CD4-positive, alpha-beta T cell treated with Interferon alpha-2 for 1 hour (primary cell): Measurements from ENCODE around the gene HDHD2.

Experiments used
- DNase-seq, 2 donors: peaks; one replicate each; pipeline ENCODE4 v3.0.0-alpha.2; 2020 to 2022

HDHD2 gene

DNA sequence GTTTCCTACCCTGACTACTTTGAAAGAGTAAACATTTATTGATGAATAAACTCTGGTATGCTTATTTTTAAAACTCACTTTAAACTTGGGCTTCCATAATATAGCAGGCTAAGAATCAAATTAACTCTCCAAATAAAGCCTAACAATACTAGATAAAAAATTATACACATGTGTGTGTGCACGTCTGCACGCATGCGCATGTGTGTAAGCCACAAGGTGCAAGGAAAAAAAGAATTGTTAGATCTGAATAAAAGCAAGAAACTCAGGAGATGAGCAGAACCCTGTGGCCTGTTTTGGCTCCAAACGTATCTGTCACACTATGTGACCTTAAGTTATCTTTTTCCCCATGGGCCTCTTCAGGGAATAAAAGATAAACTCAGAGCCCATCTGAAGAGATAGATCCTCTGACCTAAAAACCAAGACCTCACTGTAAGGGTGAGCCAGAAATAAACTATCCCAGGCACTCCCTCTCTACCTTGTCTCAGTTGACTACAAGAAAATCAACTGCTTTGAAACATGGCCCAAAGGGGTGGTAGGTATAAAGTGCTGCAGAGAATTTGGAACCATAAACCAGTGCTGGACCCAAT lies 6.3 kb downstream of the HDHD2 start:
- DNase-seq: no peak

DNA sequence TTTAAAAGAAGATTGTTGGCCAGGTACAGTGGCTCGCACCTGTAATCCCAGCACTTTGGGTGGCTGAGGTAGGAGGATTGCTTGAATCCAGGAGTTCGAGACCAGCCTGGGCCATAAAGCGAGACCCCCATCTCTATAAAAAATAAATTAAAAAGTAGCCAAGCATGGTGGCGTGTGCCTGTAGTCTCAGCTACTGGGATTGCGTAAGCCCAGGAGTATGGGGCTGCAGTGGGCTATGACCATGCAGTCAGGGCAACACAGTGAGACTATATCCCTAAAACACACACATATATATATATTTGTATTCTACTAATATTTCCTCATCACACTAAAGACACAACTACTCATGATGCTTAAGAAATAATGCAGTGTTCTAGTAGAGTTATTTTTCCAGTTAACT lies 7.1 kb downstream of the HDHD2 start:
- DNase-seq: no peak

DNA sequence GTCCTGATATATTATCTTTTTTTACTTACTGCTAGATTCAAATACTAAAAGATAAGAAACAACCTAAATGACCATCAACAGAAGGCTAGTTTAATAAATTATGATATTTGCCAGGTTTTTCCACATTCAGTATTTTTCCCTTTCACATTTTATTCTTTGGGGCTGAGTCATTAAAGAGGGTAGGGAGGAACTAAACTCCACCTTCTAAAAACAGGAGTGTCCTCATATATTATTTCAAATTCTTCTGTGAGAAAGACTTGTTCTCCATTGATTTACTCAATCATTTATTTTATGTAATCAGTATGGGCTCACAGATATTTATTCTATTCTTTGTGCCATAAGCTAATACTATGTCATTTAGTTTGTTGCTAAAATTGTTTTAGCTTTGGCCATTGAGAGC lies 9.0 kb downstream of the HDHD2 start:
- no peak for DNase-seq

DNA sequence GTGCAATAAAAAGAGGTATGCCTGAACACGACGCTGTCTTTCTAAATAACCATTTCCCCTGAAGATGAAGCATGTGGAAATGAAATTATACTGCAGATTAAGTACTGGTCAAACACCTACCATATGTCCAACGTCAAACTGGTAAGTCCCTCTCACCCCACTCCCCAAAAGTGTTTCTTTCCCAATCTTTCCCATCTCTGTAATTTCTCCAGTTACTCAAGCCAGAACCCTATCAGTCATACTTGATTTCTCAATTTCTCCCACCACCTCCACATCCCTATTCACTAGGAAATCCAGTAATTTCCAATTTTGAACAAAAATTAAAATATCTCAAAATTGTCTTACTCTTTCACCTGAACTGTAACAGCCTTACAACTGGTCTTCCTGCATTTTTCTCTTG lies 29.2 kb downstream of the HDHD2 start:
- DNase-seq: no peak

DNA sequence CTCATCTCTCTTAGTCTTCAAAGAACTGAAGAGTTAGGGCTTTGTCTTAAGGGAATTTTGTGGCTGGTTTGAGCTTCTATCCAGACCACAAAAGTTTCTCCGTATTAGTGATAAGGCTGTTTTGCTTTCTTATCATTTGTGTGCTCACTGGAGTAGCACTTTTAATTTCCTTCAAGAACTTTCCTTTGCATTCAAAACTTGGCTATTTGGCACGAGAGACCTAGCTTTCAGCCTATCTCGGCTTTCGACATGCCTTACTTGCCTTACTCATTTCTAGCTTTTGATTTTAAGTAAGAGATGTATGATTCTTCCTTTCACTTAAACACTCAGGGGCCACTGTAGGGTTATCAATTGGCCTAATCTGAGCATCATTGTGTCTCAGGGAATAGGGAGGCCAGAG lies 29.9 kb downstream of the HDHD2 start:
- DNase-seq: no peak

DNA sequence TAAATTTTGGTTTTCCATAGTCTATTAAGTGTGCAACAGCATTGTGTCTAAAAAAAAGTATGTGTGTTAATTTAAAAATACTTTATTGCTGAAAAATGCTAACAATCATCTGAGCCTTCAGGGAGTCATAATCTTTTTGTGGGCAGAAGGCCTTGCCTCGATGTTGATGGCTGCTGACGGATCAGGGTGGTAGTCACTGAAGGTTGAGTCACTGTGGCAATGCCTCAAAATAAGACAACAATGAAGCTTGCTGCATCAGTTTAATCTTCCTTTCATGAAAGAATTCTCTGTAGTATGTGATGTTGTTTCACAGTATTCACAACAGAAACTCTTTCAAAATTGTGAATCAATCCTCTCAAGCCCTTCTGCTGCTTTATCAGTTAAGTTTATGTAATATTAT lies 31.3 kb downstream of the HDHD2 start:
- no peak for DNase-seq

DNA sequence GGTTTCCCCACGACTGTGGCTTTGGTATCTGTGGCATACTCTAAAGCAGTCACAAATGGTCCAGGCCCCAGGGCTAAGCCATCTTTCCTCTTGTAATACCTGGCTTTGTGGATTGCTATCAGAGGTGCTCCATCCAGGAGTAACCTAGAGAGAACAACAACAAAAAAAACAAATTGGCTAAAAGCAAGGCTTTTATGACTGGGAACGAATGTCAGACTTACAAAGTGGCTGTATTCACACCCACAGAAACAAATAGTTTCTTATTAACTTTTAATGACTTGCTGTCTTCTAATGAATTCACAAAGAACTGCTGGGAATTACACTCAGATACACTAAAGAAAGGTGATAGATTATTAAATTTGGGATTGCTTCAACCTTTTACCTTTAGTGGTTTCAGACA lies 35.1 kb downstream of the HDHD2 start:
- DNase-seq: no peak

DNA sequence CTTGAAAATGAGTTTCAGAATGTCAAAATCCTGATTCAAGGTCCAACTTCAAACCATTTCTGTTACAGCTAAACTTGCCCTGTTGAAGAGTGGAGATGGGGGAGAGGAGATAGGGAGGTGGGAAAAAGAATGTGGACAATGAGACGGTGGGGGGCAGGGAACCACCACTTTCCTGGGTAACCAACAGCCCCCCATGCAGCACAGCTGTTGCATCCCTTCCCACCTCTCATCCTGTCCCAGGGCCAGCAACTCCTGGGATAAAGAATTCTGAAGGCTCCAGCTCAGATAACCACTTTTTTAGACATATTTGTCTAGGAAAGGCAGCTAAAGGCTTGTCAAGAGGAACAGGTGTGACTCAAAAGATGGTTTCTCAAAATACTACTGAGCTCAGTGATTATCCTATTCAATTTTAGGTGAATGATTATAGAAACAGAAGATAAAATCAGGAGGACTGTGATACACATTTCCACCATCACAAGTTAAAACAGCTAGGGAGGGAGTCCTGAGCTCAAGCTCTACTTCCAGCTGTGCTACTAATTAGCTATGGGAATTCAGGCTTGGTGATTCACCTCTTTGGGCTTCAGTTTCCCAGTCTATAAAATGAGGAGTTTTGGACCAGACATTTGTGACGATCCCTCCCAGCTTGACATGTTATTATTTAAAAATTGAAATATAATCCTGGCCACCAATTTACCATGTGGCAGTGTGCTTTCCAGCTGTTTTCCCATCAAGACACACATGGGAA lies 36.3 kb downstream of the HDHD2 start:
- DNase-seq: no peak

DNA sequence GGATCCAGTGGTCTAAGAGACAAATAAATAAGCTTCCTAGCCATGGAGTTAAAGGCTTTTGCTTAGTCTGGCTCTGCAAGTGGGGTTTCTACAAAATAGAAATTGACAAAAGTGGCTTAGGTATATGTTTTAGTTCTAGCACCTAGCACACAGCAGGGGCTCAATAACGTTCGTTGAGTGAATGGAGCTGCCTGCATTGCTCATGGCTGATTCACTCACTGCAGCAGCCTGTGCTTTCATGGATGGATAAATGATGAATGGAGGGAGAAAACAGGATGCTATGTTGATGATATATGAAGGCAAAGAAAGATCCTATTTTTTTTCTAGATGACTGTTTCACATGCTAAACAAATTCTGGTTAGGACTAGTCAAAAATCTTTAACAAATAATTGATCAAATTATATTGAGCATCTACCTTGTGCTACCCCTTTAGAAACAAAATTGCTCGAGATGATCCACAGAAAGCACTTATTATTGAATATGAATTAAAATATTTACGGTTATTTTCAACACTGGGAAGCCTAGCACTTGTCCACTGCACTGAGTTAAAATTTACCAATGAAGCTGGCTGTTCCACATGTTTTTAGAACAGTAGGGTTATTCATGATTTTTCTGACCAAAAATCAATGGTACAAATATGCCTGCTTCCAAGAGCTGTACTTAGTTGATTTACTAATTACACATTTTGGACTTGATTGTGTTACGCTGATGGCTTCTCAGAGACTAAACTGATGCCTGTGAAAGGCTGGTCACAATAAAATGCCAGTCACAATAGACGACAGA lies 39.6 kb downstream of the HDHD2 start:
- DNase-seq: no peak

DNA sequence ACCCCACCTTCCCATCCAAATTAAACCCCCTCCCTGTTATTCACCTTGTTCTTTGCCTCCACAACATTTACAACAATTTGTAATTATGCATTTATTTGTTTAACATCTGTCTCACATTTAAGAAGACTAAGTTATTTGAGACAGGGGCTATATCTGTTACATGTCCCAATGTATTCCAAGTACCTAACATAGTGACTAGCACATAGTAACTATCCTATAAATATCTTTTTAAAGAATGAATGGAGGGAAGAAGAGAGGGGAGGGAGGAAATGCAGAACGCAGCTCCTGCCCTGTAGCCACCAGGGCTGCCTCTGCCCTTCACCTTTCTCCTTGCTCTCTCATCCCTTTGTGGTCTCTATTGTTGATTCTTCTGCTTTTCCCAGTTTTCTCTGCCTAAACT lies 40.6 kb downstream of the HDHD2 start:
- DNase-seq: no peak

DNA sequence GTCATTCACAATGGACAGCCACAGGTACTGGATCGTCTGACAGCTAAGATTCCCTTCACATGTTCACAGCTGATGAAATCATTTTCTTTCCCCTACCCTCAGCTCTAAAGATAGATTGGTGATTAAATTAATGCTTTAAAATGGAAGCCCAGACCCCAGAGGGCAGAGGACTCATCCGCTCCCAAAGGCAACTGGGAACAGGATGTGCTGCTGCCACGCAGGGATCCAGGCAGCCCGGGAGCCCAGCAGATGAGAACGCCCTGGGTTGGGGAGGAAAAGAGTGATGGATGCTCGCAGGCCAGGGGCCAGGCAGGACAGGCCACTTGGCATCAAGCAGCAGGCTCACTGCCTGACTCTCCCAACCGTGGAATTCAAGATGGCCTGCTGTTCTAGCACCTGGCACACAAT lies 41.3 kb downstream of the HDHD2 start:
- DNase-seq: no peak

DNA sequence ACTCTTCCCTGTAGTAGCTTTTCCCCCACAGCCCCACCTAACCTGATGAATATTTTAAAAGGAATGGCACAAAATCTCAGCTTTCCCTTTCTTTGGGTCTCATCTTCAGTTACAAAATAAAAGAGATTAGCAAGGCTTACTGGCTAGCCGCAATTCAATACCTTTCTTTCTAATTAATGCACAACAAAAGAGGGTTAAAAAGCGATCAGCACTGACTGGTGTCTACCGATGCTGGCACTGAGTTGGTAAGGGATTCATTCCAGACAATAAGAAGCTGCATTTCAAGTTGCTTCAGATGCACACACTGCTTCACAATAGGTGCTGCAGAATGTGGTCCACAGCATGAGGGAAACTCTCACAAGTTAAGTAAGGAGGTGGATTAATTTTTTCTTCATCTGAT lies 41.9 kb downstream of the HDHD2 start:
- DNase-seq: no peak

DNA sequence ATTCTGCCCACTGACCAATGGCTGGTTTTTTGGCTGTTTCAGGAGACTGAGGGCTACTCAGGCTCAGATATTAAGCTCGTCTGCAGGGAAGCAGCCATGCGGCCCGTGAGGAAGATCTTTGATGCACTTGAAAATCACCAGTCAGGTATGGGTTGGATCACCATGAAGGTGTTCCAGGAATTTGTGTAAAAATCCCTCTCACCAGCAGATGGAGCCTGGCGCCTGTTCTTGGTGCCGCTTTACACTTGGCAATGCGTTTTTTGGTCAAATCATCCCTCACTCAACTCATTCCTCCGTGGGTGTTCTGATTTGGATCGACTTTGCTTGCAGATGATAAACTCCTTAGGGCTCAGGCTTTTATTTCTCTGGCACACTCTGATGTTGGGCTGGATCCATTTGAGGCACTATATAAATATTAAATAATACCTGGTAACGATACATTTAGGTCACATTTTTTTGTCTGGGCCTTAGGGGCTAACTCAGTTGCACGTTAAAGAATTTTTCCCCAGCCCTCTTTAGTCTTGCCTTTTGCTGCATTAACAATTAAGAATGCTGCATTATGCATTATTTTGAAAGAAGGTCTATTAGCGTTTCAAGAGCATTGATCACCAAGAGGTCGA lies 50.0 kb downstream of the HDHD2 start:
- peak; percentile 32 to 68 for DNase-seq

DNA sequence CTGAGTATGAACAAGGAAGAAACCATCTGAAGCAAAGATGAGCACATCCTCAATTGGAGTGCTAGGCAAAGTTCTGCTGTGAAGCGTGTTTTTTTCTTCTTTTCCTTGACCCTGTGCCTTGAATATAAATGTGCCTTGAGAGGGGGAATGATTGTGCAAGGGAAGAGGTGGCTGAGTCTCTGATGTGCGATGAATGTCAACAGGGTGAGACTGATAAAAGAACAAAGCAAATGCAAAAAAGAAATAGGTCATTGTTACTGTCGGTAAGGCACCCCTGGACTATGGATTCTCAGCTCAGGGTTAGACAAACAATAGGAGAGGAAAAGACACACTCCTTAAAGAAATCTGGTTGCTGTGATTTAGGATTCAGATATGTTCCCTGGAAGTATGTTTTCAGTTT lies 54.5 kb downstream of the HDHD2 start:
- DNase-seq: no peak

DNA sequence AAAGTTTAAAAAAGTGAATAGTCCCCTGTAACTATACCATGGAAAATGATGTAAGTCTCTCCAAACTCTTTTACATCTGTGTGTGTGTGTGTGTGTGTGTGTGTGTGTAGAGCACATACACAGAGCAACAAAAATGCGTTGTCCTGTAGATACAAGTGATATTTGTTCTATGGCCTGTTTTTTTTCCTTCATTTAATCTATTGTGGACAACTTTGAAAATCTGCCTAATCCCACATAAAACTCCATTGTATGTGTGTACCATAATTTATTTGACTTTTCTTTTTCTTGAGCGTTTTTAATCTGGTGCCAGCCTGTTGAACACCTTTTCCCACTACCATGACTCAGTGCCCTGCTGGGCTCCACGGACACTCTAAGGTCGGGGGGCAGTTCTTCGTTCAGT lies 62.6 kb downstream of the HDHD2 start:
- no peak for DNase-seq

DNA sequence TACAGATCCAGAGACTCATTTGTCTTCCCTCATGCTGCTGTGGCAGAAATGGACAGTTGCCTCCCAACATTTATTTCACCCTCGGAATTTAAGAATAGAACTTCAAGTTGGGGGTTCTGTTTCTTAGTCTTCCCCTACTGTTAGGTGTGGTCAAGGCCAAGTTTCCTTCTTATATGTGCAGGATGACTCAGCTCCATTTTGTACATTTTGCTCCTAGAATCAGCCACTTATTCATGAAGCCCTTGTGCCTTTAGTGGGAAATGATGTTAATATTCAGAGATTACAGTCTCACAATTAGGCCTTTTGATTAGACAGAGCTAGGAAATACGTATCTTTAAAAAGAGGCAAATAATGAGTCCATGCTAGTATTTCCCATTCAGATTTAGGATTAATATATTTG lies 68.7 kb downstream of the HDHD2 start:
- DNase-seq: no peak

DNA sequence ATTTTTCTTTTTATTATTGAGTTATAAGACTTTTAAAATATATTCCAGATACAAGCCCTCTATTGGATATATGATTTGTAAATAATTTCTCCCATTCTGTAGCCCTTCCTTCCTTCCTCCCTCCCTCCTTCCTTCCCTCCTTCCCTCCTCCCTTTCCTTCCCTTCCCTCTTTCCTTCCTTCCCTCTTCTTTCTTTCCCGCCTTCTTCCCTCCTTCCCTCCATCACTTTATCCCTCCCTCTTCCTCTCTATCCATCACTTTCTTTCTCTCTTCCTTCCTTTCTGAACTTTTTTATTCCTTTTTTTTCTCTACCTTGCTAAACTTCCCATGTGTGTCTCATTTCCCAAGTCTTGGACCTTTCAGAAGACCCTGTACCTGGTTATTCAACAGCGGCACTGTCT lies 69.4 kb downstream of the HDHD2 start:
- no peak for DNase-seq

DNA sequence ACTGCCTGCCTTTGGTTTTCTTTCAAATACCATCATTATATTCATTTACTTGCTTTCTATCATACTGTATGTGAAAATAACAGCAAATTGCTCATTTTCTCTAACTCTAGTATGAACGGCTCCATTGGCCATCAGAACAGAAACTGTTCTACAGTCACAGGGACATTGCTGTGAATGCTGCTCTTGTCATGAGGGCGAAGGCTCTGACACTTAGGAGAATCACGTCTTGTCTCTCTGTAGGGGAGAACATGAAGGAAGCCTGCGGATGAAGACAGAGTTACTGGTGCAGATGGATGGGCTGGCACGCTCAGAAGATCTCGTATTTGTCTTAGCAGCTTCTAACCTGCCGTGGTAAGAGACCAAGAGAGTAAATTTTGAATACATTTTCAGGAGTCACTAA lies 73.2 kb downstream of the HDHD2 start:
- no peak for DNase-seq

DNA sequence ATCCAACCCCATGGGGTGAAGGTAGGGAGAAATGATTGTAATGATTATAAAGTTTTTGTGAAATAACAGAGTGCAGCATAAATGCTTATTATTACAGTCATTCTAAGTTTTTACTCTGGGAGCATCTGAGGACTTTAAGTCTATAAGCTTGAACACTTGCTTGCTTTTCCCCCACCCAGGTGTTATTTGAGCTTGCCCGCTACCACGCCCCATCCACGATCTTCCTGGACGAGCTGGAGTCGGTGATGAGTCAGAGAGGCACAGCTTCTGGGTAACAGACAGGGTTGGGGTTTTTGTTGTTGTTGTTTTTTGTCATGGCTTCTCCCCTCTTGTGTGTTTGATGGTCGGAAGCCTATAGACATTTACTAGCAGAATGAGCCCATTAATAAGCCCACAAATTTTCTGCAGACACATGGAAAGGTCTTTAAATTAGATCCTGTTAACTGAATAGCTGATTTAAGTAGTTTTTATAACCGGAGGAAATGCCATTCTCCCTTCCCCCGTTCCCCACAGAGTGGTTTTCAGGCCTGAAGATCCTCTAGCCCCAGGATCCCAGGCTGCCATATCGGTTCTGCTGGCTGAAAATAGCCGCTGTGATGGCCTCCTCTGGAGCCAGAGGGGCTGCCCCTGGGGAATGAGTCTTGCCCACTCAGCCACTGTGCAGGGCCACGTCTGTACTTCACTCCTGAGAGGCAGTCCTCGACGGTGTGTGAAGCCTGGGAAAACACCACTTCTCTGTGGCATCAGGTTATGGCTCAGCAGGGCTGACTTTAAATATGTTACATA lies 75.0 kb downstream of the HDHD2 start:
- no peak for DNase-seq

DNA sequence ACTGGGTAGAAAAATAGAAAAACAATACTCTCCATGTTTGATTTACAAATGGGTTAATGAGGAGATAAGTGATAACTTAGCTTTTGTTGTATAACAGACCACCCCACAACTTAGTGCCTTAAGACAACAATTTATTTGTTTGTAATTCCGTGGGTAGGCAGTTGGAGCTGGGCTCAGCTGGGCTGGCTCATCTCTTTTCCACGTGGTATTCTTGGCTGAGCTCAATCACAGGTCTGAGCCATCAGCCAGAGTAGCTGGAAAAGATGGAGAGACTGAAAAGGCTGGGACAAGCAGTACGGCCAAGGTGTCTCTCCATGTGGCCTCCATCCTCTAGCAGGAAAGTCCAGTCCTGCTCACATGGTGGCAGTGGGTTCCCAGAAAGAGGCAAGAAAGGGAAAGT lies 82.7 kb downstream of the HDHD2 start:
- no peak for DNase-seq

DNA sequence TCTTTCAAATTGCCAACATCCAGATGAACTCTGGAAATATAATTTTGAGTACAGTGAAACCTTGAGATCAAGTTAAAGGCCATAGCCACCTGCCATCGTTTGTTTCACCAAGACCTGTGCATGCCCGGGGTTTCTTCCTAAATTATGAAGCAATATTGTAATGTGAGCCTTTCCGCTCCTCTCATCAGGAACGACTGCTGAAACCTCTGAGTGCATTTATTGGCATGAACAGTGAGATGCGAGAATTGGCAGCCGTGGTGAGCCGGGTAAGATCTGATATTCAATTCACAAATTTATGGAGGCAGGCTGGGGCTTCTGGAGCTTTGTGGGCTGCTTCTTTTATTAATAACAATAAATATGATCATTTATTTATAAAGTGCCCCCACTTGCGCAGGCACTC lies 87.2 kb downstream of the HDHD2 start:
- DNase-seq: no peak

DNA sequence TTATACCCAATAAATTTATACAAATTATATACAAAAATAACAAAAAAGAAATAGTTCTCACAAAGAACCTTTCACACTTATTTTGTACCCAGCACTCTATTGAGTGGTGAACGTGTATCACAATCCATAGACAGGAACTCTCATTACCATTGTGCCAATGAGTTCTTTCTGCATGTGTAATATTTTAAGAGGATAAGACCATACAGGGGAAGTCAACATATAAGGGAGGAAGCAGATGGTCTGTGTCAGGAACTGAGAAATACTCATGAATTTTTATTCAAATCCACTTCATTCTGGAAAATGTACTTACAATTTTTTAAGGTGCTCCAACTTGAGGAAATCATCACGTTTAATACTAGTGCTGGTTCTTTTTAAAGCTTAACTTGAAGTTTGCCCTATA lies 87.8 kb downstream of the HDHD2 start:
- DNase-seq: no peak
